Right lobe of liver (tissue), 6 donors: ENCODE data around the gene RTP3. TPM values are rescaled to one million over a fixed set of nuclear protein-coding genes. Genes with fewer than 3 reads are reported as not detected.

Experiments
- ATAC-seq, 4 donors: fragments of 200-7000 bp; cut with Tn5 transposase; one replicate each; pipeline ENCODE4 v1.9.1; 2020; ENCODE audit warnings: mild to moderate bottlenecking in 4 of 4, moderate library complexity in 4 of 4
- DNase-seq, 3 donors: peaks; one replicate each; pipeline ENCODE4 v3.0.0-alpha.2; 2020
- H3K27ac ChIP-seq, 3 donors: fragments of 200-600 bp; one replicate each; pipeline ENCODE4 v1.8.0; 2022
- H3K27me3 ChIP-seq, 2 donors: fragments of 200-600 bp; one replicate each; pipeline ENCODE4 v1.8.0; 2022
- H3K36me3 ChIP-seq, 4 donors: fragments of 200-600 bp; sonication (generic) in 1 of 4; one replicate each; pipeline versions ENCODE4 v1.5.1 to v1.8.0; 2017 to 2022; ENCODE audit warnings: control low read depth in 1 of 4
- H3K4me1 ChIP-seq, 4 donors: fragments of 200-600 bp; sonication (generic) in 1 of 4; one replicate each; pipeline versions ENCODE4 v1.5.1 to v1.8.0; 2017 to 2022; ENCODE audit warnings: control low read depth in 1 of 4
- H3K4me3 ChIP-seq, 3 donors: fragments of 200-600 bp; one replicate each; pipeline ENCODE4 v1.8.0; 2022
- H3K9me3 ChIP-seq, 4 donors: fragments of 200-600 bp; sonication (generic) in 1 of 4; one replicate each; pipeline versions ENCODE4 v1.5.1 to v1.8.0; 2017 to 2022; ENCODE audit warnings: control low read depth in 1 of 4
- CTCF ChIP-seq, 4 donors: fragments of 200-600 bp in 3 of 4; fragments of 450-650 bp in 1 of 4; IDR thresholded peaks; one replicate each; pipeline versions ENCODE4 v1.5.1 to v1.8.0; 2016 to 2022; ENCODE audit warnings: antibody characterized with exemption in 4 of 4, mild to moderate bottlenecking in 2 of 4
- POLR2A ChIP-seq: fragments of 450-650 bp; IDR thresholded peaks from one replicate; pipeline ENCODE4 v1.6.1; 2017; ENCODE audit warnings: antibody characterized with exemption, mild to moderate bottlenecking
- WGBS: methylation state at CpG from one replicate; pipeline ENCODE4 v1.1.6; 2018; ENCODE audit warnings: low coverage, low lambda C conversion rate; ENCODE audit not compliant: insufficient coverage; ENCODE audit errors: missing lambda C conversion rate; 5-methylcytosine and 5-hydroxymethylcytosine counted together
- intact Hi-C, 2 donors: fragments of 100-400 bp; cut with DNase I; formaldehyde crosslinking; loops; one replicate each; pipeline versions ENCODE4 v1.11.2 to v1.14.1; 2022
- total RNA-seq, 6 experiments: library from RNA; depleted of rRNA in 2 of 6; stranded (reverse); fragments of >200 nt in 2 of 6; fragmentation: NEBNext Ultra II Directional in 3 of 6; extraction: Animal tissue kit (Norgen Biotek cat#: 25700) in 3 of 6; gene quantifications; one replicate each; pipeline versions ENCODE4 v1.1.0 to v1.2.4, GENCODE V29; 2016 to 2023
- donor health status: DM: no; HTN: yes; CAD: no.
- donor health status: DM: no; HTN: no; CAD: no.
- donor health status: DM: no; HTN: no; CAD: no.
- donor health status: DM: no; HTN: yes; CAD: no.
- donor health status: DM: no; HTN: yes; CAD: no.

Gene RTP3
- total RNA-seq, 6 experiments from 2014 or later, result 12.2 to 29.0 (median 20.9) TPM

GRCh38 chr3:46523556-46523955, 25.8 kb downstream of the RTP3 start:
- H3K4me3 ChIP-seq, result no peak overlapping the region
- no peaks in the 10 kb centered on the region for H3K36me3 ChIP-seq
- 94% methylated on average over 2 of the region's 2 CpGs for WGBS
- no peaks in the 10 kb centered on the region for H3K27me3 ChIP-seq
- H3K4me1 ChIP-seq, result no peaks in the 10 kb centered on the region
- intact Hi-C loops, result no loop called here
- TF ChIP-seq POLR2A (no peak), CTCF (IDR thresholded peaks at IDR 0.05) (no peak)
- no peaks in the 10 kb centered on the region for H3K9me3 ChIP-seq
- no peak for ATAC-seq
- no peak overlapping the region for H3K27ac ChIP-seq
- DNase-seq, result no peak

- H3K4me3 ChIP-seq, result no peak overlapping the region
- H3K4me1 ChIP-seq, result no peaks in the 10 kb centered on the region
- DNase-seq (no peak), ATAC-seq (no peak)
- H3K27ac ChIP-seq, result no peak overlapping the region
- 83% methylated on average over 3 of the region's 3 CpGs for WGBS
- no peaks in the 10 kb centered on the region for H3K36me3 ChIP-seq
- TF ChIP-seq CTCF (IDR thresholded peaks at IDR 0.05), result no peak
- TF ChIP-seq POLR2A, result no peak
- no peaks in the 10 kb centered on the region for H3K9me3 ChIP-seq
- H3K27me3 ChIP-seq, result no peaks in the 10 kb centered on the region
- intact Hi-C loops, result no loop called here
These were observed 26.2 kb downstream of the RTP3 start for GRCh38 chr3:46524008-46524407.

GRCh38 chr3:46524832-46525231, 27.1 kb downstream of the RTP3 start:
- no peaks in the 10 kb centered on the region for H3K36me3 ChIP-seq
- intact Hi-C loops, result no loop called here
- H3K4me3 ChIP-seq, result no peak overlapping the region
- TF ChIP-seq POLR2A (no peak), CTCF (IDR thresholded peaks at IDR 0.05) (no peak)
- 92% methylated on average over 3 of the region's 3 CpGs for WGBS
- DNase-seq, result no peak
- H3K27ac ChIP-seq, result no peak overlapping the region
- no peaks in the 10 kb centered on the region for H3K27me3 ChIP-seq
- no peaks in the 10 kb centered on the region for H3K4me1 ChIP-seq
- H3K9me3 ChIP-seq, result no peaks in the 10 kb centered on the region
- no peak for ATAC-seq

- H3K9me3 ChIP-seq, result no peaks in the 10 kb centered on the region
- no peak for TF ChIP-seq POLR2A
- TF ChIP-seq CTCF (IDR thresholded peaks at IDR 0.05), result no peak
- no peak overlapping the region for H3K27ac ChIP-seq
- H3K36me3 ChIP-seq, result no peaks in the 10 kb centered on the region
- H3K4me1 ChIP-seq, result no peaks in the 10 kb centered on the region
- no peaks in the 10 kb centered on the region for H3K27me3 ChIP-seq
- intact Hi-C loops, result no loop called here
- no peak for DNase-seq
- no peak for ATAC-seq
- 83% methylated on average over 3 of the region's 5 CpGs for WGBS
- H3K4me3 ChIP-seq, result no peak overlapping the region
These were observed 29.5 kb downstream of the RTP3 start for GRCh38 chr3:46527239-46527638.

- WGBS, result 95% methylated on average over 2 of the region's 3 CpGs
- Histone ChIP-seq H3K27me3 (no peaks in the 10 kb centered on the region), H3K9me3 (no peaks in the 10 kb centered on the region), H3K27ac (no peak overlapping the region), H3K4me1 (peaks cover 0 to 9% (median 0%) of the 10 kb centered on the region in 4 donors), H3K4me3 (no peak overlapping the region), H3K36me3 (no peaks in the 10 kb centered on the region)
- intact Hi-C loops, result no loop called here
- ATAC-seq, result no peak
- DNase-seq, result no peak
- TF ChIP-seq POLR2A (no peak), CTCF (IDR thresholded peaks at IDR 0.05) (no peak)
These were observed 35.3 kb downstream of the RTP3 start for GRCh38 chr3:46533091-46533490.
